ENCODE measurements around the gene CCL15. TPM values are rescaled to one million over a fixed set of nuclear protein-coding genes. Genes with fewer than 3 reads are reported as not detected.
"Not testable (repeated sequence)": the region's sequence is repeated elsewhere in the genome, so short reads cannot be mapped to it uniquely, and the experiment has no call there.

The CCL15 gene
- total and polyA plus RNA-seq, 2 of the 13 experiments (the other 11 are each of a cell fraction or from before 2014, with no cell fraction given), result 29.2 to 45.9 TPM

- TF ChIP-seq ZNF18 (CRISPR knock-in tag; IDR thresholded peaks at IDR 0.05; ENCODE audit: insufficient replicate concordance), result no peak
These were observed 15.2 kb upstream of the CCL15 start (continued) for GRCh38 chr17:36016555-36016954.

- H3K4me2 ChIP-seq (ENCODE audit: low read depth, low read length); in situ Hi-C loops (cut with HindIII; ENCODE audit: extremely low pct_ligation_motif_present, low pct_unique_long_range_greater_than_20kb); CTCF ChIA-PET (ENCODE audit: low intra/inter-chr PET ratio, low total read pairs); H2AFZ ChIP-seq (ENCODE audit: low read length); H3K9ac ChIP-seq (ENCODE audit: insufficient read depth, low read depth, low read length); H3K79me2 ChIP-seq (ENCODE audit: insufficient read depth, low read length); H3K4me1 ChIP-seq (ENCODE audit: insufficient read depth, low read length); H3K9me3 ChIP-seq (ENCODE audit: low read length); H3K4me3 ChIP-seq (replicated peaks in 1 of 3; ENCODE audit: insufficient read depth in 1 of 3, low read depth in 2 of 3, low read length in 3 of 3); H4K20me1 ChIP-seq (ENCODE audit: insufficient read depth, low read length); DNase-seq (ENCODE audit: low spot score); H3K36me3 ChIP-seq (replicated peaks in 1 of 2; ENCODE audit: control insufficient read depth in 1 of 2, insufficient read depth in 2 of 2, low read length in 2 of 2); intact Hi-C loops (cut with micrococcal nuclease; ENCODE audit: unreplicated experiment); POLR2A ChIA-PET; FAIRE-seq; H3K27ac ChIP-seq (ENCODE audit: extremely low read length, insufficient read depth, low read length); H3K27me3 ChIP-seq (ENCODE audit: control insufficient read depth in 1 of 2, insufficient read depth in 2 of 2, low read length in 2 of 2); ATAC-seq; BruUV-seq (replicated peaks): not testable (repeated sequence)
- WGBS (ENCODE audit: low lambda C conversion rate), result 72% methylated on average over 4 of the region's 4 CpGs
These were observed 14.5 kb upstream of the CCL15 start for GRCh38 chr17:36015895-36016294.

GRCh38 chr17:36014946-36015345 lies 13.6 kb upstream of the CCL15 start:
- Histone ChIP-seq H3K4me1 (ENCODE audit: insufficient read depth, low read length) (peaks cover 8% of the 10 kb centered on the region; the same call in 1 of the 2 replicates), H4K20me1 (ENCODE audit: insufficient read depth, low read length) (no peaks in the 10 kb centered on the region), H3K79me2 (ENCODE audit: insufficient read depth, low read length) (no peaks in the 10 kb centered on the region), H3K36me3 (replicated peaks in 1 of 2; ENCODE audit: control insufficient read depth in 1 of 2, insufficient read depth in 2 of 2, low read length in 2 of 2) (no peaks in the 10 kb centered on the region), H3K4me2 (ENCODE audit: low read depth, low read length) (no peak overlapping the region), H2AFZ (ENCODE audit: low read length) (no peak overlapping the region), H3K4me3 (replicated peaks in 1 of 3; ENCODE audit: insufficient read depth in 1 of 3, low read depth in 2 of 3, low read length in 3 of 3) (no peak overlapping the region), H3K9me3 (ENCODE audit: low read length) (no peaks in the 10 kb centered on the region), H3K27me3 (ENCODE audit: control insufficient read depth in 1 of 2, insufficient read depth in 2 of 2, low read length in 2 of 2) (no peaks in the 10 kb centered on the region; a peak in 1 of 5 replicates), H3K27ac (ENCODE audit: extremely low read length, insufficient read depth, low read length) (no peak overlapping the region), H3K9ac (ENCODE audit: insufficient read depth, low read depth, low read length) (no peak overlapping the region)
- ChIA-PET CTCF (ENCODE audit: low intra/inter-chr PET ratio, low total read pairs) (no interaction called here), POLR2A (no interaction called here)
- ATAC-seq (no peak), FAIRE-seq (no peak), DNase-seq (ENCODE audit: low spot score) (no peak)
- TF ChIP-seq ZNF781 (CRISPR knock-in tag; IDR thresholded peaks at IDR 0.05; ENCODE audit: borderline replicate concordance, not compliant biosample characterization), result no peak
- TF ChIP-seq NR0B2 (CRISPR knock-in tag; IDR thresholded peaks at IDR 0.05), result no peak
- BruUV-seq (replicated peaks), result no TSS peak
- in situ Hi-C loops (cut with HindIII; ENCODE audit: extremely low pct_ligation_motif_present, low pct_unique_long_range_greater_than_20kb), result no loop called here
- WGBS (ENCODE audit: low lambda C conversion rate), result 79% methylated on average over 5 of the region's 5 CpGs
- intact Hi-C loops (cut with micrococcal nuclease; ENCODE audit: unreplicated experiment), result no loop called here
